Common myeloid progenitor, CD34-positive (primary cell): ENCODE data around the gene AGBL2.
"Not testable (repeated sequence)": the region's sequence is repeated elsewhere in the genome, so short reads cannot be mapped to it uniquely, and the experiment has no call there.

ENCODE experiments used
- CTCF ChIA-PET: fragments of 350-600 bp; sonication (Branson Sonifier 250); formaldehyde crosslinking; loops from one replicate; lab custom pipeline; 2021; ENCODE audit warnings: antibody characterized with exemption; lab: Charles Lee
- POLR2A ChIA-PET: fragments of 350-600 bp; sonication (Branson Sonifier 250); formaldehyde crosslinking; loops from one replicate; lab custom pipeline; 2021; ENCODE audit warnings: antibody characterized with exemption; lab: Charles Lee
- DNase-seq, 3 donors: peaks; one replicate each; pipeline versions ENCODE4 v3.0.0 to v3.0.0-alpha.2; 2013
- H3K27ac ChIP-seq, 2 experiments: 1 replicate in 1 of 2; 2 replicates in 1 of 2; pipeline ENCODE4 v1.7.0; 2013; ENCODE audit warnings: inconsistent platforms in 2 of 2, low read length in 2 of 2, mild to moderate bottlenecking in 2 of 2, low read depth in 1 of 2, moderate library complexity in 1 of 2; ENCODE audit not compliant: severe bottlenecking in 2 of 2, insufficient read depth in 1 of 2, poor library complexity in 1 of 2
- H3K27me3 ChIP-seq, 5 experiments: replicated peaks in 2 of 5; 1 replicate in 3 of 5; 2 replicates in 2 of 5; pipeline versions ENCODE4 v1.6.1 to v1.7.0; 2013; ENCODE audit warnings: low read length in 4 of 5, mild to moderate bottlenecking in 2 of 5, moderate library complexity in 2 of 5, inconsistent platforms in 1 of 5; ENCODE audit not compliant: insufficient read depth in 5 of 5, control insufficient read depth in 4 of 5
- H3K36me3 ChIP-seq, 4 experiments: 1 replicate in 2 of 4; 2 replicates in 2 of 4; pipeline versions ENCODE4 v1.6.1 to v1.7.0; 2013; ENCODE audit warnings: low read length in 3 of 4, control low read depth in 1 of 4, mild to moderate bottlenecking in 1 of 4; ENCODE audit not compliant: control insufficient read depth in 4 of 4, insufficient read depth in 4 of 4
- H3K4me1 ChIP-seq, 4 experiments: 1 replicate in 3 of 4; 2 replicates in 1 of 4; pipeline versions ENCODE4 v1.6.1 to v1.7.1; 2013; ENCODE audit warnings: low read length in 3 of 4, mild to moderate bottlenecking in 3 of 4, control low read depth in 1 of 4, inconsistent platforms in 1 of 4, moderate library complexity in 1 of 4; ENCODE audit not compliant: control insufficient read depth in 4 of 4, insufficient read depth in 4 of 4; ENCODE audit errors: control extremely low read depth in 1 of 4
- H3K4me3 ChIP-seq, 7 experiments: 1 replicate in 4 of 7; 2 replicates in 3 of 7; pipeline versions ENCODE4 v1.5.1 to v1.7.0; 2013; ENCODE audit warnings: mild to moderate bottlenecking in 7 of 7, low read length in 6 of 7, moderate library complexity in 6 of 7, inconsistent platforms in 2 of 7, low read depth in 2 of 7, control low read depth in 1 of 7; ENCODE audit not compliant: insufficient read depth in 4 of 7, control insufficient read depth in 1 of 7; ENCODE audit errors: extremely low read depth in 1 of 7
- H3K9me3 ChIP-seq, 5 experiments: 1 replicate in 4 of 5; 2 replicates in 1 of 5; pipeline versions ENCODE4 v1.6.1 to v1.7.1; 2013; ENCODE audit warnings: low read length in 4 of 5, mild to moderate bottlenecking in 2 of 5, inconsistent platforms in 1 of 5, low read depth in 1 of 5, moderate library complexity in 1 of 5; ENCODE audit not compliant: control insufficient read depth in 4 of 5, insufficient read depth in 2 of 5; ENCODE audit errors: control extremely low read depth in 1 of 5
- WGBS: methylation state at CpG from one replicate; pipeline ENCODE4 v1.1.5; 2013; ENCODE audit not compliant: insufficient coverage; 5-methylcytosine and 5-hydroxymethylcytosine counted together

AGBL2 gene

GRCh38 chr11:47675851-47676250 lies 39.3 kb downstream of the AGBL2 start:
- ChIA-PET CTCF (interaction anchor here (1.6 kb wide), 1 partner anchor 25 kb away, joined by 5 read pairs; no protein-coding TSS in a partner anchor), POLR2A (no interaction called here)
- no peak overlapping the region for H3K27ac ChIP-seq
- no peaks in the 10 kb centered on the region for H3K36me3 ChIP-seq
- H3K9me3 ChIP-seq: no peaks in the 10 kb centered on the region
- H3K4me3 ChIP-seq: no peak overlapping the region
- H3K4me1 ChIP-seq: no peaks in the 10 kb centered on the region
- H3K27me3 ChIP-seq: no peaks in the 10 kb centered on the region
- WGBS: 100% methylated on average over 2 of the region's 2 CpGs
- DNase-seq: no peak

DNA sequence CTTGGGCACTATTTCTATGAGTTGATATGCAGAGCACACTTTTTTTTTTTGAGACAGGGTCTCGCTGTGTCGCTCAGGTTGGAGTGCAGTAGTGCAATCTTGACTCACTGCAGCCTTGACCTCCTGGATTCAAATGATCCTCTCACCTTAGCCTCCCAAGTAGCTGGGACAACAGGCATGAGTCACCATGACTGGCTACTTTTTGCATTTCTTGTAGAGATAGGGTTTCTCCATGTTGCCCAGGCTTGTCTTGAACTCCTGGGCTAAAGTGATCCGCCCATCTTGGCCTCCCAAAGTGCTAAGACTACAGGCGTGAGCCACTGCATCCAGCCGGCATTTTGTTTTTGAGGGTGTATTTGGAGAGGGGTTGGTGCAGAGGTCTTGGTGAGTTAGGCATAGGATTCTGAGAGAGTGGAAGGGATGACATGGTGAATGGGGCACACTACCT lies 42.9 kb downstream of the AGBL2 start:
- no peaks in the 10 kb centered on the region for H3K9me3 ChIP-seq
- H3K27me3 ChIP-seq: no peaks in the 10 kb centered on the region
- DNase-seq: no peak
- H3K4me3 ChIP-seq: no peak overlapping the region
- H3K36me3 ChIP-seq: no peaks in the 10 kb centered on the region
- CTCF ChIA-PET: interaction anchor here (0.6 kb wide), 1 partner anchor 161 kb away, joined by 3 read pairs; no protein-coding TSS in a partner anchor
- POLR2A ChIA-PET: no interaction called here
- 100% methylated on average over 3 of the region's 5 CpGs for WGBS
- no peak overlapping the region for H3K27ac ChIP-seq
- peaks cover 0 to 2% (median 0%) of the 10 kb centered on the region in 4 experiments for H3K4me1 ChIP-seq

DNA sequence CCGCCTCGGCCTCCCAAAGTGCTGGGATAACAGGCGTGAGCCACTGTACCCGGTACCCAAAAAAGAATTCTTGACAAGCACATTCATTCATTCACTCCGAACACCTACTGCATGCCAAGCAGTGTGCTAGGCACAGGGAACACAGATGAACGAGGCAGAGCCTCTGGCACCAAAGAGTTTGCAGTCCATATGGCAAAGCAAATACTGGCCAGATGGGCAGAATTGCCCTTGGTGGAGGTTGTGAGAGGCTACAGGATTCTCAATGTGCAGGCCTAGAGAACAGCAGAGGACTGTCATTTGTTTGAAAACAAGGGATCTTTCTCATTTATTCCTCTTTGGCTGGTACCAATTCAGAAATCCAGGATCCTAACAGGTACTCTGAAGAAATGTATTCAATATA lies 45.3 kb downstream of the AGBL2 start:
- 100% methylated on average over 4 of the region's 6 CpGs for WGBS
- no peak for DNase-seq
- CTCF ChIA-PET: no interaction called here
- H3K27me3 ChIP-seq: no peaks in the 10 kb centered on the region
- H3K27ac ChIP-seq: no peak overlapping the region
- H3K4me1 ChIP-seq: peaks cover 0 to 2% (median 0%) of the 10 kb centered on the region in 4 experiments
- POLR2A ChIA-PET: no interaction called here
- H3K36me3 ChIP-seq: no peaks in the 10 kb centered on the region
- no peaks in the 10 kb centered on the region for H3K9me3 ChIP-seq
- no peak overlapping the region for H3K4me3 ChIP-seq

DNA sequence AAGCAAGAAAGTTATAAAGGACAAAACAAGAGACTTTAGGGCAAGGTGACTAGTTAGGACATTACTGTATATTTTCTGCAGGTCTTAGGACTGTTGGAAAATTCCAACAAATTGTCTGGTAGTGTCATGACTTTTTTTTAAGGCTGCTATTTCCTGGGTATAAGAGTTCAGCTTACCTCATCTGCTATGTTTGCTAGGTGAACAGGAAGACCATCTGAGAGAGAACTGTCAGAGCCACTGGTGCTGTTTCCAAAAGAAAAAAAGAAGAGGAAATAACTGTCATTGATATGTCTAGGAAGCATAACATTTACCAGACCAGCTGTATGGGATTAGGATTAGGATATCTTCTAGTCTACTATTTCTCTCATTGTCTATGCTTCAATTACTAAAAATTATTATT lies 46.5 kb downstream of the AGBL2 start:
- no peaks in the 10 kb centered on the region for H3K36me3 ChIP-seq
- peaks cover 0 to 2% (median 0%) of the 10 kb centered on the region in 4 experiments for H3K4me1 ChIP-seq
- ChIA-PET CTCF (no interaction called here), POLR2A (no interaction called here)
- H3K27me3 ChIP-seq: no peaks in the 10 kb centered on the region
- no peak for DNase-seq
- no peak overlapping the region for H3K27ac ChIP-seq
- no peak overlapping the region for H3K4me3 ChIP-seq
- H3K9me3 ChIP-seq: no peaks in the 10 kb centered on the region

- Histone ChIP-seq H3K9me3 (no peaks in the 10 kb centered on the region), H3K27ac (no peak overlapping the region), H3K27me3 (no peaks in the 10 kb centered on the region), H3K36me3 (no peaks in the 10 kb centered on the region), H3K4me1 (peaks cover 0 to 2% (median 0%) of the 10 kb centered on the region in 4 experiments), H3K4me3 (no peak overlapping the region)
- WGBS: 100% methylated on average over 1 of the region's 2 CpGs
- ChIA-PET CTCF (no interaction called here), POLR2A (no interaction called here)
- no peak for DNase-seq
Observed at GRCh38 chr11:47667555-47667954, 47.6 kb downstream of the AGBL2 start.

DNA sequence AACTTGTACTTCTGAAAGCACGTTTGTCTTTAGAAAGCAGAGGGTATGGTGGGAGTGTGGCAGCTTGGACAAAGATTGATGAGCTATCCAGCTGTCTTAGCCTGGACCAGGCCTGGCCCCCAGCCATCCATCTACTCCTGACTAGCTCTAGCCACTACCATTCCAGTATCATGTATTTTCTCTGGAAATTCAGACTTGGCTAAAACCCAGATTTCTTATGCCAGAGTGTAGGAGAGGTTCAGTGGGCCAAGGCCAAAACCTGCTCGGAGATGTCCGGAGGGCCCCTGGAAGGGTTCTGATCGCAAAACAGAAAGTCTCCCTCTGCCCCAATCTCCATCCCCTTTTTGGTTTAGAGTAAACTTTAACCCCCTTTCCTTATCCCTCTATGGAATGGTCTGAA lies 48.0 kb downstream of the AGBL2 start:
- no peak overlapping the region for H3K27ac ChIP-seq
- WGBS: 100% methylated on average over 3 of the region's 4 CpGs
- H3K27me3 ChIP-seq: no peaks in the 10 kb centered on the region
- POLR2A ChIA-PET: no interaction called here
- H3K4me1 ChIP-seq: peaks cover 0 to 2% (median 0%) of the 10 kb centered on the region in 4 experiments
- CTCF ChIA-PET: no interaction called here
- H3K9me3 ChIP-seq: no peaks in the 10 kb centered on the region
- no peaks in the 10 kb centered on the region for H3K36me3 ChIP-seq
- DNase-seq: no peak
- no peak overlapping the region for H3K4me3 ChIP-seq

GRCh38 chr11:47664936-47665335 lies 50.2 kb downstream of the AGBL2 start:
- DNase-seq: peak in 2 of 3 donors; percentile 6 to 11
- not testable (repeated sequence) for H3K27me3 ChIP-seq, H3K36me3 ChIP-seq, H3K9me3 ChIP-seq, H3K27ac ChIP-seq, H3K4me1 ChIP-seq, H3K4me3 ChIP-seq
- ChIA-PET CTCF (interaction anchor here (1.6 kb wide), 1 partner anchor 16 kb away, joined by 4 read pairs; no protein-coding TSS in a partner anchor), POLR2A (interaction anchor here (0.6 kb wide), 1 partner anchor 369 kb away, joined by 3 read pairs; no protein-coding TSS in a partner anchor)
- 100% methylated on average over 2 of the region's 4 CpGs for WGBS
